G401 (cell line): ENCODE results near the gene PPP1R2B. TPM values are rescaled to one million over a fixed set of nuclear protein-coding genes. Genes with fewer than 3 reads are reported as not detected.
"Not testable (repeated sequence)": the region's sequence is repeated elsewhere in the genome, so short reads cannot be mapped to it uniquely, and the experiment has no call there.

Experiments used
- DNase-seq: peaks from one replicate; pipeline ENCODE4 v3.0.0-alpha.2; 2015; ENCODE audit warnings: low spot score
- in situ Hi-C: cut with HindIII; loops from 2 replicates; pipeline ENCODE4 v1.10.0; 2016; ENCODE audit warnings: low sequenced_read_pairs, mixed read lengths
- total RNA-seq: library from RNA; depleted of rRNA; stranded (reverse); fragments of >200 nt; shearing (Covaris generic); gene quantifications from 2 replicates; pipeline ENCODE4 v1.2.3, GENCODE V29; 2014; rRNA removed

PPP1R2B gene
- 0.31 and 0.41 TPM in 2 replicates for total RNA-seq

- in situ Hi-C loops: no loop called here
- DNase-seq: no peak
Observed at GRCh38 chr5:156850206-156850751, at the start of gene PPP1R2B. Gene PPP1R2B (plus strand): TSS chr5:156850295. CDS start chr5:156850563, 268 bp downstream.

GRCh38 chr5:156800929-156801328 is 49.2 kb upstream of the PPP1R2B start:
- in situ Hi-C loops: no loop called here
- DNase-seq: no peak

DNA sequence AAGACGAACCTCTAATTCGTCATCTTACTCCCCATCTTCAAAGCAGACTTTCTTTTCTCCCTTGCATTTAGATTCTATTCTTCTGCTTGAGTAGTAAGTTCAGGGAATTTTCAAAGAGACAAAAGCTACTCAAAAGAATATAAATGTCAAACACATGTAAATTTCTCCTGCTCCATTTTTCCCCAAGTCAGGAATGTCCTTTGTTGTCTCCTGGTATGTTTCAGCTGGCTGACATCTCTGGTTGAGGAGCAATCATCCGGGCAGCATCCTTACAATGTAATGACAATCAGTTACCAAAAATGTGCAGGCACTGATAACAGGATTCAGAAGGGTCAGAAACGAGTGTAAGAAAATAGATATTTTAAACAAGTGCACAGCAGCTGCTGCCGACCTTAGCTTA is 47.6 kb upstream of the PPP1R2B start:
- in situ Hi-C loops: no loop called here
- no peak for DNase-seq

DNA sequence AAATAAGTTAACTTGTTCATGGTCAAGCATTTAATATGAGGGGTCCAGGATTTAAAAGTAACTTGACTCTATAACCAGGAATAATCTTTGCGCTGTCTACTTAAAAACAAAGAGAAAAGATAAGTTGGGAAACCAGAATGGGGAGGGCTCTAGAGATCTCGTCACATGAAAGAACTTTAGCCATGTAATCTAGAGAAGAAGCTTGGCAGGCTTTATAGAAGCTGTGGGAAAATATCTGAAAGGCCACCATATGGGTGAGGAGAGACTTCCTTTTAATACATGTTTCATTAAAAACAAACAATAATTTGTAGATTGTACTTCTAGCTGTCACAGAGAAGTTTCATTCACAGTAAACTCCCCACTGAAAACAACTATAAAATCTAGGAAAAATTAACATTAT is 46.7 kb upstream of the PPP1R2B start:
- in situ Hi-C loops: no loop called here

DNA sequence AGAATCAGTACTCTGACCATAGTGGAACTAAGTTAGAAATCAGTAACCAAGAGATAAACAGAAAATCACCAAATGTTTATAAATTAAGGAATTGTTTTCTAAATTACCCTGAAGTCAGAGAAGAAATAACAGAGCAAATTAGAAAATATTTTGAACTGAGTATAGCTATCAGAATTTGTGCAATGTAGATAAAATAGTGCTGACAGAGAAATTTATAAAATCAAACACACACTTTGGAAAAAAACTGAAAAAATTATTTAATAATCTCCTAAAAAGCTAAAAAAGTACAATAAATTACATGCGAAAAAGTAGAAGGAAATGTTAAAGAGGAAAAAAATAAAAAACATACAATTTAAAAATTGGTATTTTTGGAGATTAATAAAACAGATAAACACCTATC is 37.1 kb upstream of the PPP1R2B start:
- no peak for DNase-seq
- in situ Hi-C loops: no loop called here

More for the DNA sequence above, 46.7 kb upstream of the PPP1R2B start:
- no peak for DNase-seq

DNA sequence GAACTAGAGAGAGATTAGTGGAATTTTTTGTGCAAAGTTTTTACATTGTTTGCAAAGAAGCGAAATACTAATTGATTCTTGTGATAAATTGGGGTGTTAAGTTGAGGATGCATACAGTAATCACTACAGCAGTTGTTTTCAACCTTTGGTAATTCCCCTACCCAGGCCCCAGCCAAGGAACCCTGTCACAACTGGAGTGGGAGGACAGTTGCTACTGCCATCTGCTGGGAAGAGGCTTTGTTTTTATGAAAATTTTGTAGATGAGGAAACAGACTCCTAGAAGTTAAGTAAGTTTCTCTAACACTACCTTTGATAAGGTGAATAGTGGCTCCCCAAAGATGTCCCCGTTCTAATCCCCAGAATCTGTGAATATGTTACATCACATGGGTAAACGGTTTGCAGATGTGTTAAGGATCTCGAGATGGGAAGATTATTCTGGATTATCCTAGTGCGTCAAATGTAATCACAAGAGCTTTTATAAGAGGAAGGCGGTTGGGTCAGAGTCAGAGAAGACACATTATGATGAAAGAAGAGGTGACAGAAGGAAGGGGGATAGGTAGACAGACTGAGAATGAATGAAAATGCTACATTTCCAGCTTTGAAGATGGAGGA is 34.0 kb upstream of the PPP1R2B start:
- DNase-seq: no peak
- in situ Hi-C loops: no loop called here

- DNase-seq: no peak
- in situ Hi-C loops: no loop called here
Observed at GRCh38 chr5:156819537-156819936, 30.6 kb upstream of the PPP1R2B start.

DNA sequence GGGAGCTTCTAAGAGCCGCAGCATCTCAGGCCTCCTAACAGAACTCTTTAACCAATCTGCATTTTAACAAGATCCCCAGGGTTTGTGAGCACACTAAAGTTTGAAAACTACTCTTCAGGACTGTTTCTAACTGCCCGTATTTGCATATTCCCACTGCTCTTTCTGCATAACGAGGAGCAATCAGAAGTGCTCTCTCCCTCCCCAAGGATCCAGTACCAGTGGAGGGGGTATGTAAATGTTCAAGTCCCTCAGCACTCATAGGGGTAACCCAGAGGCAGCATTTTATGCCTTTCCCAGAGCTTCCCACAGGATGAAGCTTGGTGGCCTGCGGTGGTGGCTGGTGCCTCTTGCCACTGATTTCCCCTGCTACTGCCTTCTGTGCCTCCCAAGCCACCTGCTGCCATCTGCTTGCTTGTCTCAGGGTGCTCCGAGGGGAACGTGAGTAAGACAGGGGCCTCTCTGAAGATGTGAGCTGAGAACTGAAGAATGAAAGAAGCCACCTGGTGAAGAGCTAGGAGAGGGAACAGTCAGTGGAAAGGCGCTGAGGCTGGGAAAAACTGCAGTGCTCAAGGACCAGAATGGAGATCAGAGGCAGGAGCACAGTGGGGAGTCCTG is 30.0 kb upstream of the PPP1R2B start:
- in situ Hi-C loops: no loop called here
- no peak for DNase-seq

DNA sequence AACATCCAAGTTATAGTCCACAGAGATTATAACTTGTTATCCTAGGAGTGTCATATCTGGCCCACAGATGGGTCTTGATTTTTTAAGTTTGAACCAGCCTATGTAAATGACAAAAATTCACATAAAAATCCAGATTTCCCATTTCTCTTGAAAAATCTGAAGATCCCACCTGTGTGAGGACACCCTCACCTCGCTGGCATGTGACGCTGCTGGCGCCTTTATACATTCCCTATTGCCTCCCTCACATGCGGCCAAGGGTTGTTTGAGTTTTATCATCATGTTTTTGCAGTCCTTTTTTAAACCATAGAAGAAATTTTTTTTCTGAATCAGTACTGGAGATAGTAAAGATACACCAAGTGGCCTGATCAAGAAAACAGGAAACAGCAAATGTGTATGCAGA is 25.9 kb upstream of the PPP1R2B start:
- no peak for DNase-seq
- in situ Hi-C loops: no loop called here

GRCh38 chr5:156824800-156825199 is 25.3 kb upstream of the PPP1R2B start:
- peak; percentile 40 for DNase-seq
- in situ Hi-C loops: no loop called here

GRCh38 chr5:156825688-156826087 is 24.4 kb upstream of the PPP1R2B start:
- no peak for DNase-seq
- in situ Hi-C loops: no loop called here

DNA sequence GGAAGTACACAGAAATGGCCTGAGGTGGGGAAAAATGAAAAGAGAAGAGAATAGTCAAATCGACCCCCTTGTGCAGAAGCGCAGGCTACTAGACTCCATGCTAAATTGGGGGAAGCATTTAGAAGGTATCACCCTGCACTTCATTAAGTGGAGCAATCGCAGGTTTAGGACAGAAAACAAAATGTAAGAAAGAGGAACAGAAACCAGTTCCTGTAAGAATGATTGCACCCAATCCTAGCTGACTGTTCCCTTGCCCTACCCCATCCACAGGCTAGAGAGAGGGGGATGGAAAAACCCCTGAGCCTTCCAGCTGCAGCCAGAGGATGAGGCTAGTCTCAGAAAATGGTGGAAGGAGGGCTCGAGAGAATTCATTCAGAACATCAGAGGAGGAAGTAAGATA is 23.9 kb upstream of the PPP1R2B start:
- no peak for DNase-seq
- in situ Hi-C loops: no loop called here

GRCh38 chr5:156834916-156835315 is 15.2 kb upstream of the PPP1R2B start:
- no peak for DNase-seq
- in situ Hi-C loops: no loop called here

DNA sequence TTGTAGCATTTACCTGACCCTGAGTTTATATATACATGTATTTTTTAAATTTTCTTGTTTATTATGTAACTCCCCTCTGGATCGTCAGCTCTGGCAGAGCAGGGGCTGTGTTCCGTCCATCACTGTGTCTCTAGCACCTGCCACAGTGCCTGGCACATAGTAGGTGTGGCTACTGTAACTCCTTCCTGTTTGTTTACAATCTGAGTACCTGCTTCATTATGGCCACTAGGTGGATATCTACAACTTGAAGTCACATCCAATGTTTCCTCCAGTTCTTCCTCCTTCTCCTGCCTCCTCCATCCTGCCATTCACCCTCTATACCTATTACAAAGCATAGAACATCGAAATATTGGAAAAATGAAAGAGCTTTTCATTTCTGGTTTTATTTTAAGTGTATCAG is 14.2 kb upstream of the PPP1R2B start:
- in situ Hi-C loops: no loop called here
- DNase-seq: no peak

DNA sequence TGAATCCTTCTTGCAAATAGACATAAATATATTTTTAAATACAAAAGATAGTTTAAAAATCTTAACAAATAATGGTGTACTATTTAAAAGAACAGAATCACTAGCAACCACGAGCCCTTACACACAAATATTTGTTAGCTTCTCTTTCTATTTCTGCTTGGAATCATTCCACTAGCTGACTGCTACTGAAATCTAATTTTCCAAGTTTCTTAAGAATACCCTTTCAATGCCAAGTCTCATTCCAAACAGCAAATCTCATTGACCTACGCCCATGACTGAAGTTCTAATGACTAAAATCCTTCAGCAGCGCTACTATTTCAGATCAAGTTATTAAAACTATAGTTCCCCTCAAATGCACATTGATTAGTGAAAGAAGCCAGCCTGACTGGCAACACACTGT is 13.2 kb upstream of the PPP1R2B start:
- in situ Hi-C loops: no loop called here
- no peak for DNase-seq

GRCh38 chr5:156838961-156839360 is 11.1 kb upstream of the PPP1R2B start:
- DNase-seq: peak; percentile 26
- in situ Hi-C loops: no loop called here

DNA sequence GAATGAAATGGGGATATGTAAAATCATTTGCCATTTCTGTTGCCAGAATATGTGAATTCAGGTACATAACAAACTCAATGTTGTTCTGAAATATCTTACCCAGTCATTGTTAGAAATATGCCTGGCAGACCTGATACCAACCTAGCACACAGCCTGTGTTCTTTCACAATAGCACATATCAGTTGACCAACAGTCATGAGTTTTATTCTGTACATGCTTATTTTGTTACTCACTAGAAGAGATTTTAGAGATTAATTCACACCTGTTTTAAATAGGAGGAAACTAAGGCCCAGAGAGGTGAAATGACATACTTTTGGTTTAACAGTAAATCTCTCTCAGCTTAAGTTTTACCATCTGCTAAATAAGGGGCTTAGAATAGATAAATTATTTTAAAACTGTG is 8.4 kb upstream of the PPP1R2B start:
- in situ Hi-C loops: no loop called here

GRCh38 chr5:156846914-156847313 is 3.2 kb upstream of the PPP1R2B start:
- no peak for DNase-seq
- in situ Hi-C loops: no loop called here

More for the DNA sequence above, 8.4 kb upstream of the PPP1R2B start:
- no peak for DNase-seq

DNA sequence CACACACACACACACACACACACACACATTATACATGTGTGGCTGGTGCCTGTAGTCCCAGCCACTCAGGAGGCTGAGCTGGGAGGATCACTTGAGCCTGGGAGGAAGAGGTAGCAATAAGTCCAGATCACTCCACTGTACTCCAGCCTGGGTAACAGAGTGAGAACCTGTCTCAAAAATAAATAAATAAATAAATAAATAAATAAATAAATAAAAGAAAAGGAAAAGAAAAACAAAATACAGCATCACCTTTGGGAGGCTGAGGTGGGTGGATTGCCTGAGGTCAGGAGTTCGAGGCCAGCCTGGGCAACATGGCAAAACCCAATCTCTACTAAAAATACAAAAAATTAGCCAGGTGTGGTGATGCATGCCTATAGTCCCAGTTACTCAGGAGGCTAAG is 1.6 kb upstream of the PPP1R2B start:
- in situ Hi-C loops, DNase-seq: not testable (repeated sequence)

- in situ Hi-C loops: no loop called here
- no peak for DNase-seq
Observed at GRCh38 chr5:156851880-156852279, 1.8 kb downstream of the PPP1R2B start.

DNA sequence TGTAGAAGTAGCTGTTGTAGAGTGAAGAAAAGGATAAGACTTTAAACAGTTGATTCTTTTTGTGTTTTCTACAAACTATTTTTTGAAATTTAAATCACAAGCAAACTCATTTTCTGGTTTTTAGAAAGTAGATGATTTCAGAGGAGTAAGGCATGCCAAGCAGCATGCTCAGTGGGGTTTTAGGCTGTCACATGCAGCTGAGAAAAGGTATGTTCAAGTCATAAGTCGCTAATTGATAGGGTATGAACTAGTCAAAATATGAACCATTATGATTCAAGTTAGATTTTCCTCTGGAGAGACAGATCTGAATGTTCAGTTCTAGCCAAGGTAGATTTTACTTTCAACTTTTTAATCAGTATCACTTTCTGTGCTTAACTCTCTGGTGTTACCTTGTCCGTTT is 3.0 kb downstream of the PPP1R2B start:
- in situ Hi-C loops: not testable (repeated sequence)

More for the DNA sequence above, 3.0 kb downstream of the PPP1R2B start:
- DNase-seq: not testable (repeated sequence)
